IPS-11a (cell line): ENCODE measurements around the gene RNF123.

ENCODE experiments used
- H3K4me3 ChIP-seq: one replicate; pipeline ENCODE4 v1.5.1; 2013; ENCODE audit warnings: low read depth, low read length, control low read depth

Gene RNF123

GRCh38 chr3:49701388-49702077, 12.2 kb downstream of the RNF123 start:
- no peak overlapping the region for H3K4me3 ChIP-seq

- H3K4me3 ChIP-seq, result no peak overlapping the region
Observed at GRCh38 chr3:49702672-49703071, 13.3 kb downstream of the RNF123 start.

- H3K4me3 ChIP-seq, result no peak overlapping the region
Observed at GRCh38 chr3:49703443-49703927, 14.1 kb downstream of the RNF123 start.

- H3K4me3 ChIP-seq, result no peak overlapping the region
Observed at GRCh38 chr3:49703956-49704355, 14.6 kb downstream of the RNF123 start.

GRCh38 chr3:49704629-49705028, 15.3 kb downstream of the RNF123 start:
- no peak overlapping the region for H3K4me3 ChIP-seq

GRCh38 chr3:49705390-49705960, 16.1 kb downstream of the RNF123 start:
- H3K4me3 ChIP-seq, result no peak overlapping the region

- H3K4me3 ChIP-seq, result no peak overlapping the region
Observed at GRCh38 chr3:49706456-49707112, 17.2 kb downstream of the RNF123 start.

GRCh38 chr3:49707113-49707480, 17.7 kb downstream of the RNF123 start:
- H3K4me3 ChIP-seq, result no peak overlapping the region

- no peak overlapping the region for H3K4me3 ChIP-seq
Observed at GRCh38 chr3:49709852-49710251, 20.5 kb downstream of the RNF123 start.

GRCh38 chr3:49711489-49711888, 22.1 kb downstream of the RNF123 start:
- no peak overlapping the region for H3K4me3 ChIP-seq

- no peak overlapping the region for H3K4me3 ChIP-seq
Observed at GRCh38 chr3:49712166-49712565, 22.8 kb downstream of the RNF123 start.

GRCh38 chr3:49712631-49713317, 23.4 kb downstream of the RNF123 start:
- no peak overlapping the region for H3K4me3 ChIP-seq

- H3K4me3 ChIP-seq, result no peak overlapping the region
Observed at GRCh38 chr3:49713336-49714105, 24.2 kb downstream of the RNF123 start.

GRCh38 chr3:49714728-49715550, 25.6 kb downstream of the RNF123 start:
- H3K4me3 ChIP-seq, result no peak overlapping the region

- H3K4me3 ChIP-seq, result no peak overlapping the region
Observed at GRCh38 chr3:49715611-49716121, 26.3 kb downstream of the RNF123 start.

- no peak overlapping the region for H3K4me3 ChIP-seq
Observed at GRCh38 chr3:49716169-49716568, 26.8 kb downstream of the RNF123 start.

- H3K4me3 ChIP-seq, result no peak overlapping the region
Observed at GRCh38 chr3:49716691-49717210, 27.4 kb downstream of the RNF123 start.

- no peak overlapping the region for H3K4me3 ChIP-seq
Observed at GRCh38 chr3:49717211-49717958, 28.0 kb downstream of the RNF123 start.
